H9 (cell line): ENCODE results near the gene LYSMD4. TPM values are rescaled to one million over a fixed set of nuclear protein-coding genes. Genes with fewer than 3 reads are reported as not detected.

Experiments
- DNase-seq: peaks from one replicate; pipeline ENCODE4 v3.0.0-alpha.2; 2017
- H2AFZ ChIP-seq: one replicate; pipeline ENCODE4 v1.6.1; 2013; ENCODE audit warnings: mild to moderate bottlenecking, low read length, control low read depth, moderate library complexity
- H2AK5ac ChIP-seq: 2 replicates; pipeline ENCODE4 v1.6.1; 2013; ENCODE audit warnings: low read length, control low read depth, mixed read lengths; ENCODE audit not compliant: insufficient read length
- H2BK120ac ChIP-seq: one replicate; pipeline ENCODE4 v1.6.1; 2013; ENCODE audit warnings: low read depth, mild to moderate bottlenecking, low read length, control low read depth, inconsistent platforms; ENCODE audit not compliant: poor library complexity, severe bottlenecking
- H2BK12ac ChIP-seq: 2 replicates; pipeline ENCODE4 v1.6.1; 2013; ENCODE audit warnings: low read length, control low read depth, mixed read lengths, low read depth; ENCODE audit not compliant: insufficient read length
- H2BK15ac ChIP-seq: 2 replicates; pipeline ENCODE4 v1.6.1; 2013; ENCODE audit warnings: low read depth, low read length, control low read depth
- H2BK20ac ChIP-seq: one replicate; pipeline ENCODE4 v1.6.1; 2013; ENCODE audit warnings: low read depth, mild to moderate bottlenecking, low read length, control low read depth, inconsistent platforms; ENCODE audit not compliant: poor library complexity, severe bottlenecking
- H2BK5ac ChIP-seq: 2 replicates; pipeline ENCODE4 v1.6.1; 2013; ENCODE audit warnings: low read length, control low read depth, mixed read lengths; ENCODE audit not compliant: insufficient read length
- H3K14ac ChIP-seq: 2 replicates; pipeline ENCODE4 v1.6.1; 2013; ENCODE audit warnings: low read length, control low read depth; ENCODE audit not compliant: insufficient read depth
- H3K18ac ChIP-seq: 2 replicates; pipeline ENCODE4 v1.6.1; 2013; ENCODE audit warnings: low read depth, mild to moderate bottlenecking, mixed read lengths, low read length, control low read depth; ENCODE audit not compliant: insufficient read length
- H3K23ac ChIP-seq: 2 replicates; pipeline ENCODE4 v1.6.1; 2013; ENCODE audit warnings: low read length, control low read depth, mixed read lengths, low read depth; ENCODE audit not compliant: insufficient read length
- H3K23me2 ChIP-seq: 2 replicates; pipeline ENCODE4 v1.6.1; 2013; ENCODE audit warnings: low read depth, mild to moderate bottlenecking, mixed read lengths, low read length, control low read depth; ENCODE audit not compliant: insufficient read length, poor library complexity, severe bottlenecking
- H3K27ac ChIP-seq: 2 replicates; pipeline ENCODE4 v1.5.1; 2013; ENCODE audit warnings: low read length, control low read depth, mixed read lengths, low read depth; ENCODE audit not compliant: insufficient read length
- H3K27me3 ChIP-seq: 2 replicates; pipeline ENCODE4 v1.6.1; 2013; ENCODE audit warnings: low read length, control low read depth, inconsistent platforms; ENCODE audit not compliant: insufficient read depth
- H3K4ac ChIP-seq: 2 replicates; pipeline ENCODE4 v1.6.1; 2013; ENCODE audit warnings: low read depth, mild to moderate bottlenecking, control low read depth, inconsistent platforms, low read length, moderate library complexity
- H3K4me1 ChIP-seq: 2 replicates; pipeline ENCODE4 v1.6.1; 2013; ENCODE audit warnings: low read length, control low read depth, inconsistent platforms; ENCODE audit not compliant: insufficient read depth
- H3K4me2 ChIP-seq: 2 replicates; pipeline ENCODE4 v1.6.1; 2013; ENCODE audit warnings: low read length, control low read depth, mixed read lengths; ENCODE audit not compliant: insufficient read length, insufficient read depth
- H3K56ac ChIP-seq: 2 replicates; pipeline ENCODE4 v1.6.1; 2013; ENCODE audit warnings: low read depth, mild to moderate bottlenecking, mixed read lengths, low read length, control low read depth; ENCODE audit not compliant: insufficient read length
- H3K79me1 ChIP-seq: 2 replicates; pipeline ENCODE4 v1.6.1; 2013; ENCODE audit warnings: low read depth, mild to moderate bottlenecking, moderate library complexity, low read length, control low read depth, inconsistent platforms; ENCODE audit not compliant: insufficient read depth, poor library complexity, severe bottlenecking
- H3K79me2 ChIP-seq: 2 replicates; pipeline ENCODE4 v1.6.1; 2013; ENCODE audit warnings: low read length, control low read depth, inconsistent platforms; ENCODE audit not compliant: insufficient read depth
- H3K9ac ChIP-seq: 2 replicates; pipeline ENCODE4 v1.6.1; 2013; ENCODE audit warnings: low read length, control low read depth, mixed read lengths; ENCODE audit not compliant: insufficient read length; ENCODE audit errors: extremely low read depth
- H3K9me3 ChIP-seq: one replicate; pipeline ENCODE4 v1.6.1; 2013; ENCODE audit warnings: low read depth, low read length, inconsistent platforms; ENCODE audit not compliant: control insufficient read depth
- H3T11ph ChIP-seq: one replicate; pipeline ENCODE4 v1.6.1; 2013; ENCODE audit warnings: mild to moderate bottlenecking, low read length, control low read depth, inconsistent platforms
- H4K20me1 ChIP-seq: one replicate; pipeline ENCODE4 v1.6.1; 2013; ENCODE audit not compliant: control insufficient read depth, insufficient read length, insufficient read depth
- H4K5ac ChIP-seq: 2 replicates; pipeline ENCODE4 v1.6.1; 2013; ENCODE audit warnings: low read depth, mild to moderate bottlenecking, mixed read lengths, low read length, control low read depth; ENCODE audit not compliant: insufficient read length
- H4K8ac ChIP-seq: replicated peaks from 2 replicates; pipeline ENCODE4 v1.6.1; 2013; ENCODE audit warnings: low read length, control low read depth, mixed read lengths, low read depth; ENCODE audit not compliant: insufficient read length
- H4K91ac ChIP-seq: 2 replicates; pipeline ENCODE4 v1.6.1; 2013; ENCODE audit warnings: low read depth, mild to moderate bottlenecking, moderate library complexity, mixed read lengths, low read length, control low read depth; ENCODE audit not compliant: insufficient read length
- H3K27ac Mint-ChIP-seq, 3 experiments: 2 replicates in 2 of 3; 3 replicates in 1 of 3; pipeline ENCODE4 v1.8.0; 2020 to 2021; ENCODE audit warnings: mixed read lengths in 3 of 3, mild to moderate bottlenecking in 1 of 3, moderate library complexity in 1 of 3
- H3K27me3 Mint-ChIP-seq: 2 replicates; pipeline ENCODE4 v1.8.0; 2021; ENCODE audit warnings: low read depth, mild to moderate bottlenecking, moderate library complexity, mixed read lengths
- H3K36me3 Mint-ChIP-seq, 3 experiments: 2 replicates in 2 of 3; 3 replicates in 1 of 3; pipeline ENCODE4 v1.8.0; 2020 to 2021; ENCODE audit warnings: low read depth in 3 of 3, mixed read lengths in 3 of 3; ENCODE audit not compliant: insufficient read depth in 1 of 3
- H3K4me1 Mint-ChIP-seq, 2 experiments: 2 replicates each; pipeline ENCODE4 v1.8.0; 2020; ENCODE audit warnings: mixed read lengths in 2 of 2
- H3K4me3 Mint-ChIP-seq, 2 experiments: 2 replicates in 1 of 2; 3 replicates in 1 of 2; pipeline ENCODE4 v1.8.0; 2020 to 2021; ENCODE audit warnings: mild to moderate bottlenecking in 2 of 2, mixed read lengths in 2 of 2, moderate library complexity in 1 of 2
- H3K9me3 Mint-ChIP-seq, 2 experiments: 2 replicates in 1 of 2; 3 replicates in 1 of 2; pipeline ENCODE4 v1.8.0; 2020; ENCODE audit warnings: mild to moderate bottlenecking in 2 of 2, mixed read lengths in 2 of 2, moderate library complexity in 1 of 2
- CTCF ChIP-seq: fragments of 200-600 bp; sonication (generic); conservative IDR thresholded peaks from 3 replicates; pipeline ENCODE4 v1.8.0; 2021; ENCODE audit warnings: antibody characterized with exemption, mild to moderate bottlenecking
- WGBS: extraction: QIAGEN DNeasy Blood & Tissue Kit; methylation state at CpG from one replicate; pipeline ENCODE4 v1.1.7; 2013; ENCODE audit warnings: missing lambda C conversion rate, low lambda C conversion rate, mixed read lengths; ENCODE audit not compliant: insufficient read length; ENCODE audit errors: extremely low coverage; 5-methylcytosine and 5-hydroxymethylcytosine counted together
- total RNA-seq: library from RNA; stranded (reverse); gene quantifications from 2 replicates; pipeline ENCODE4 v1.2.1, GENCODE V29; 2021

Gene LYSMD4
- total RNA-seq, 1 experiment from 2014 or later = 10.0 TPM

- Histone ChIP-seq H3K27ac (no peak overlapping the region), H3K23ac (no peak overlapping the region), H3K14ac (no peak overlapping the region), H2BK12ac (no peak overlapping the region), H2BK20ac (no peak overlapping the region), H3K4me1 (no peaks in the 10 kb centered on the region), H4K20me1 (no peaks in the 10 kb centered on the region), H3K79me1 (no peaks in the 10 kb centered on the region), H3K4me2 (no peak overlapping the region), H3K56ac (no peak overlapping the region), H3K9me3 (no peaks in the 10 kb centered on the region), H4K5ac (no peak overlapping the region), H4K8ac (no peak overlapping the region), H2BK15ac (no peak overlapping the region), H4K91ac (no peak overlapping the region), H3K23me2 (no peaks in the 10 kb centered on the region), H2AK5ac (no peak overlapping the region), H3K9ac (no peak overlapping the region), H3K79me2 (no peaks in the 10 kb centered on the region), H2BK120ac (no peak overlapping the region), H2BK5ac (no peak overlapping the region), H3K27me3 (no peaks in the 10 kb centered on the region), H3K4ac (no peak overlapping the region), H2AFZ (no peak overlapping the region), H3T11ph (no peak overlapping the region), H3K18ac (no peak overlapping the region)
- Mint-ChIP-seq H3K4me3 (no peak overlapping the region), H3K27me3 (peaks cover 1% of the 10 kb centered on the region), H3K27ac (no peak overlapping the region), H3K36me3 (no peaks in the 10 kb centered on the region), H3K4me1 (no peaks in the 10 kb centered on the region), H3K9me3 (no peaks in the 10 kb centered on the region)
- no CpG with 5 or more reads among the region's 2 CpGs for WGBS
- no peak for DNase-seq
- TF ChIP-seq CTCF = no peak
Measured at GRCh38 chr15:99741835-99742234, 8.6 kb upstream of the LYSMD4 start.
